Stimulated activated naive CD8-positive, alpha-beta T cell treated with anti-CD3 and anti-CD28 coated beads, Interleukin-15, Interleukin-2, amounts not matched to agents 100 ng/mL and 50 ng/mL, for 24 hours (primary cell): ENCODE results near the gene NTF3.

ENCODE experiments used
- H3K27ac Mint-ChIP-seq: one replicate; pipeline ENCODE4 v1.8.0; 2021; ENCODE audit warnings: mild to moderate bottlenecking, mixed read lengths
- H3K27me3 Mint-ChIP-seq: one replicate; pipeline ENCODE4 v1.8.0; 2021; ENCODE audit warnings: mixed read lengths
- H3K36me3 Mint-ChIP-seq: one replicate; pipeline ENCODE4 v1.8.0; 2021; ENCODE audit warnings: low read depth, mixed read lengths
- H3K4me1 Mint-ChIP-seq: one replicate; pipeline ENCODE4 v1.8.0; 2021; ENCODE audit warnings: low read depth, mixed read lengths
- H3K4me3 Mint-ChIP-seq: one replicate; pipeline ENCODE4 v1.8.0; 2021; ENCODE audit warnings: mild to moderate bottlenecking, mixed read lengths
- H3K9me3 Mint-ChIP-seq: one replicate; pipeline ENCODE4 v1.8.0; 2021; ENCODE audit warnings: mixed read lengths

Gene NTF3

GRCh38 chr12:5439788-5440300 lies 7.9 kb downstream of the NTF3 start:
- H3K36me3 Mint-ChIP-seq = no peaks in the 10 kb centered on the region
- no peak overlapping the region for H3K4me3 Mint-ChIP-seq
- peaks cover 17% of the 10 kb centered on the region for H3K27me3 Mint-ChIP-seq
- H3K9me3 Mint-ChIP-seq = no peaks in the 10 kb centered on the region
- H3K27ac Mint-ChIP-seq = no peak overlapping the region
- no peaks in the 10 kb centered on the region for H3K4me1 Mint-ChIP-seq

GRCh38 chr12:5440978-5441377 lies 9.1 kb downstream of the NTF3 start:
- Mint-ChIP-seq H3K27me3 (peaks cover 24% of the 10 kb centered on the region), H3K36me3 (no peaks in the 10 kb centered on the region), H3K9me3 (no peaks in the 10 kb centered on the region), H3K4me1 (no peaks in the 10 kb centered on the region), H3K27ac (no peak overlapping the region), H3K4me3 (no peak overlapping the region)

GRCh38 chr12:5441497-5442236 lies 9.8 kb downstream of the NTF3 start:
- Mint-ChIP-seq H3K36me3 (no peaks in the 10 kb centered on the region), H3K27me3 (peaks cover 26% of the 10 kb centered on the region), H3K9me3 (no peaks in the 10 kb centered on the region), H3K4me1 (no peaks in the 10 kb centered on the region), H3K4me3 (no peak overlapping the region), H3K27ac (no peak overlapping the region)

- no peak overlapping the region for H3K27ac Mint-ChIP-seq
- no peaks in the 10 kb centered on the region for H3K36me3 Mint-ChIP-seq
- peaks cover 32% of the 10 kb centered on the region for H3K27me3 Mint-ChIP-seq
- H3K9me3 Mint-ChIP-seq = no peaks in the 10 kb centered on the region
- H3K4me1 Mint-ChIP-seq = no peaks in the 10 kb centered on the region
- no peak overlapping the region for H3K4me3 Mint-ChIP-seq
Measured at GRCh38 chr12:5442251-5443006, 10.5 kb downstream of the NTF3 start.

- no peak overlapping the region for H3K27ac Mint-ChIP-seq
- no peak overlapping the region for H3K4me3 Mint-ChIP-seq
- peaks cover 28% of the 10 kb centered on the region for H3K27me3 Mint-ChIP-seq
- H3K36me3 Mint-ChIP-seq = no peaks in the 10 kb centered on the region
- no peaks in the 10 kb centered on the region for H3K9me3 Mint-ChIP-seq
- H3K4me1 Mint-ChIP-seq = no peaks in the 10 kb centered on the region
Measured at GRCh38 chr12:5444520-5444919, 12.6 kb downstream of the NTF3 start.

- Mint-ChIP-seq H3K4me1 (no peaks in the 10 kb centered on the region), H3K9me3 (no peaks in the 10 kb centered on the region), H3K27ac (no peak overlapping the region), H3K36me3 (no peaks in the 10 kb centered on the region), H3K4me3 (no peak overlapping the region), H3K27me3 (peaks cover 31% of the 10 kb centered on the region)
Measured at GRCh38 chr12:5447320-5447719, 15.4 kb downstream of the NTF3 start.

GRCh38 chr12:5451251-5451650 lies 19.3 kb downstream of the NTF3 start:
- H3K36me3 Mint-ChIP-seq = no peaks in the 10 kb centered on the region
- no peaks in the 10 kb centered on the region for H3K4me1 Mint-ChIP-seq
- H3K27me3 Mint-ChIP-seq = peaks cover 16% of the 10 kb centered on the region
- H3K4me3 Mint-ChIP-seq = no peak overlapping the region
- H3K27ac Mint-ChIP-seq = no peak overlapping the region
- no peaks in the 10 kb centered on the region for H3K9me3 Mint-ChIP-seq

- H3K9me3 Mint-ChIP-seq = no peaks in the 10 kb centered on the region
- H3K36me3 Mint-ChIP-seq = no peaks in the 10 kb centered on the region
- no peak overlapping the region for H3K4me3 Mint-ChIP-seq
- peaks cover 6% of the 10 kb centered on the region for H3K4me1 Mint-ChIP-seq
- H3K27ac Mint-ChIP-seq = no peak overlapping the region
- peaks cover 9% of the 10 kb centered on the region for H3K27me3 Mint-ChIP-seq
Measured at GRCh38 chr12:5452569-5452968, 20.7 kb downstream of the NTF3 start.

GRCh38 chr12:5453466-5453865 lies 21.6 kb downstream of the NTF3 start:
- Mint-ChIP-seq H3K27ac (no peak overlapping the region), H3K27me3 (peaks cover 9% of the 10 kb centered on the region), H3K36me3 (no peaks in the 10 kb centered on the region), H3K9me3 (no peaks in the 10 kb centered on the region), H3K4me3 (no peak overlapping the region), H3K4me1 (peaks cover 6% of the 10 kb centered on the region)

GRCh38 chr12:5455045-5455444 lies 23.1 kb downstream of the NTF3 start:
- H3K36me3 Mint-ChIP-seq = no peaks in the 10 kb centered on the region
- peaks cover 6% of the 10 kb centered on the region for H3K4me1 Mint-ChIP-seq
- peaks cover 5% of the 10 kb centered on the region for H3K27me3 Mint-ChIP-seq
- no peaks in the 10 kb centered on the region for H3K9me3 Mint-ChIP-seq
- no peak overlapping the region for H3K4me3 Mint-ChIP-seq
- H3K27ac Mint-ChIP-seq = no peak overlapping the region

GRCh38 chr12:5456030-5456429 lies 24.1 kb downstream of the NTF3 start:
- no peak overlapping the region for H3K27ac Mint-ChIP-seq
- no peaks in the 10 kb centered on the region for H3K9me3 Mint-ChIP-seq
- H3K4me1 Mint-ChIP-seq = peaks cover 6% of the 10 kb centered on the region

GRCh38 chr12:5456906-5457305 lies 25.0 kb downstream of the NTF3 start:
- Mint-ChIP-seq H3K27me3 (no peaks in the 10 kb centered on the region), H3K4me1 (peaks cover 6% of the 10 kb centered on the region), H3K4me3 (no peak overlapping the region), H3K27ac (no peak overlapping the region), H3K36me3 (no peaks in the 10 kb centered on the region), H3K9me3 (no peaks in the 10 kb centered on the region)

More at GRCh38 chr12:5456030-5456429, 24.1 kb downstream of the NTF3 start:
- Mint-ChIP-seq H3K4me3 (no peak overlapping the region), H3K27me3 (peaks cover 3% of the 10 kb centered on the region), H3K36me3 (no peaks in the 10 kb centered on the region)

- Mint-ChIP-seq H3K27ac (no peak overlapping the region), H3K36me3 (no peaks in the 10 kb centered on the region), H3K27me3 (no peaks in the 10 kb centered on the region), H3K9me3 (no peaks in the 10 kb centered on the region), H3K4me1 (peaks cover 6% of the 10 kb centered on the region), H3K4me3 (no peak overlapping the region)
Measured at GRCh38 chr12:5458229-5459050, 26.5 kb downstream of the NTF3 start.

- Mint-ChIP-seq H3K27me3 (no peaks in the 10 kb centered on the region), H3K4me3 (no peak overlapping the region), H3K4me1 (peaks cover 6% of the 10 kb centered on the region), H3K9me3 (no peaks in the 10 kb centered on the region), H3K27ac (no peak overlapping the region), H3K36me3 (no peaks in the 10 kb centered on the region)
Measured at GRCh38 chr12:5459051-5459782, 27.3 kb downstream of the NTF3 start.
